Measurements from ENCODE around the gene MYO1C.

MYO1C gene

DNA sequence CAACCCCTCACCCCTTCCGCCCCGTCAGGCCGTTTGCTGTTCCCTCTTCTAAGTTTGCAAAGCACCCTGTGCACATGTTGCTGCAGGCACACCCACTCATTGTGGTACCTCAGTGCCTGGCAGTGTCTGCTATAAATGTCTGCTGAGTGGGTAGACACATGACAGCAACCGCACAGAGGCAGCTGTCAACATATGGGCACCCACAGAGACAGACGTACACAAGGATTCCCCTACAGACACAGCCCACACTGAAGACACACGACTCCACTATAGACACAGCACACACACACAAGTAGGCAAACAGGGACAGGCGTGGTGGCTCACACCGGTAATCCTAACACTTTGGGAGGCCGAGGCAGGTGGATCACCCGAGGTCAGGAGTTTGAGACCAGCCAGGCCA, 18.6 kb downstream of the MYO1C start:
- no peaks in the 10 kb centered on the region for H3K9me2 ChIP-seq (ENCODE audit: low read depth, low read length)
- H3K27ac ChIP-seq (ENCODE audit: low read depth, low read length, poor library complexity, severe bottlenecking), result no peak overlapping the region
- no peak for TF ChIP-seq EZH2 (IDR thresholded peaks at IDR 0.05; ENCODE audit: borderline replicate concordance, low read length)
- TF ChIP-seq, protein P1, sequence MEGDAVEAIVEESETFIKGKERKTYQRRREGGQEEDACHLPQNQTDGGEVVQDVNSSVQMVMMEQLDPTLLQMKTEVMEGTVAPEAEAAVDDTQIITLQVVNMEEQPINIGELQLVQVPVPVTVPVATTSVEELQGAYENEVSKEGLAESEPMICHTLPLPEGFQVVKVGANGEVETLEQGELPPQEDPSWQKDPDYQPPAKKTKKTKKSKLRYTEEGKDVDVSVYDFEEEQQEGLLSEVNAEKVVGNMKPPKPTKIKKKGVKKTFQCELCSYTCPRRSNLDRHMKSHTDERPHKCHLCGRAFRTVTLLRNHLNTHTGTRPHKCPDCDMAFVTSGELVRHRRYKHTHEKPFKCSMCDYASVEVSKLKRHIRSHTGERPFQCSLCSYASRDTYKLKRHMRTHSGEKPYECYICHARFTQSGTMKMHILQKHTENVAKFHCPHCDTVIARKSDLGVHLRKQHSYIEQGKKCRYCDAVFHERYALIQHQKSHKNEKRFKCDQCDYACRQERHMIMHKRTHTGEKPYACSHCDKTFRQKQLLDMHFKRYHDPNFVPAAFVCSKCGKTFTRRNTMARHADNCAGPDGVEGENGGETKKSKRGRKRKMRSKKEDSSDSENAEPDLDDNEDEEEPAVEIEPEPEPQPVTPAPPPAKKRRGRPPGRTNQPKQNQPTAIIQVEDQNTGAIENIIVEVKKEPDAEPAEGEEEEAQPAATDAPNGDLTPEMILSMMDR (IDR thresholded peaks at IDR 0.05; ENCODE audit: low read length), result no peak
- no peaks in the 10 kb centered on the region for H3F3A ChIP-seq (ENCODE audit: insufficient read depth, low read length)
- H3K4me3 ChIP-seq (ENCODE audit: low read depth, low read length, poor library complexity, severe bottlenecking), result no peak overlapping the region
- no peaks in the 10 kb centered on the region for H3K27me3 ChIP-seq (ENCODE audit: insufficient read depth, low read length)
- no peak overlapping the region for H3K9ac ChIP-seq (ENCODE audit: low read length)
- H3K36me3 ChIP-seq (ENCODE audit: insufficient read depth, low read length), result peaks cover 47% of the 10 kb centered on the region
- peaks cover 14% of the 10 kb centered on the region for H3K4me1 ChIP-seq (ENCODE audit: insufficient read depth, low read length, severe bottlenecking)
- no peak overlapping the region for H2AFZ ChIP-seq (ENCODE audit: low read length)
- H4K20me1 ChIP-seq (ENCODE audit: insufficient read depth, low read length), result no peaks in the 10 kb centered on the region
- no peaks in the 10 kb centered on the region for H3K79me2 ChIP-seq (ENCODE audit: insufficient read depth, low read length)
- H3K4me2 ChIP-seq (ENCODE audit: low read length), result no peak overlapping the region
- H3K9me3 ChIP-seq (ENCODE audit: low read length), result no peaks in the 10 kb centered on the region

DNA sequence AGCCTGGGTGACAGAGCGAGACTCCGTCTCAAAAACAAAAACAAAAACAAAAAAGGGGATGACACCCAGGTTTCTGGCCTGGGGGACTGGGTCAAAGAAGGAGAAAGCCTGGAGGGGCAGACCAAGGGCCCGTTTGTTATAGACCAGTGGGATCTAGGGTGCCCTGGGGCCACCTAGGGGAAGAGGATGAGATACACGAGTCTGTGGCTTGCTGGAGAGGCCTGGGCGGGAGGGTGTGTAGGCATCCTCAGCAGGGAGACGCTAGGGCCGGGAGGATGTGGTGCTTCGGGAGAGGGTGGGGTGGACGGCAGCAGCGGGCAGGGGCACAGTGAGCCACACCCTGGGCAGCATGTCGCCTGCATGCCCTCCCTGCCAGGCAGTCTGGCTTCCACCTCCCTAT, 19.3 kb downstream of the MYO1C start:
- Histone ChIP-seq H3K27ac (ENCODE audit: low read depth, low read length, poor library complexity, severe bottlenecking) (no peak overlapping the region), H3K27me3 (ENCODE audit: insufficient read depth, low read length) (no peaks in the 10 kb centered on the region), H2AFZ (ENCODE audit: low read length) (no peak overlapping the region), H3K9me2 (ENCODE audit: low read depth, low read length) (no peaks in the 10 kb centered on the region), H3K36me3 (ENCODE audit: insufficient read depth, low read length) (peaks cover 53% of the 10 kb centered on the region), H4K20me1 (ENCODE audit: insufficient read depth, low read length) (no peaks in the 10 kb centered on the region), H3F3A (ENCODE audit: insufficient read depth, low read length) (no peaks in the 10 kb centered on the region), H3K79me2 (ENCODE audit: insufficient read depth, low read length) (no peaks in the 10 kb centered on the region), H3K4me3 (ENCODE audit: low read depth, low read length, poor library complexity, severe bottlenecking) (no peak overlapping the region), H3K4me2 (ENCODE audit: low read length) (no peak overlapping the region), H3K4me1 (ENCODE audit: insufficient read depth, low read length, severe bottlenecking) (peaks cover 14% of the 10 kb centered on the region), H3K9me3 (ENCODE audit: low read length) (no peaks in the 10 kb centered on the region), H3K9ac (ENCODE audit: low read length) (no peak overlapping the region)
- TF ChIP-seq EZH2 (IDR thresholded peaks at IDR 0.05; ENCODE audit: borderline replicate concordance, low read length), result no peak
- TF ChIP-seq, protein P1 (IDR thresholded peaks at IDR 0.05; ENCODE audit: low read length), result no peak; the same call in 1 of the 2 replicates

DNA sequence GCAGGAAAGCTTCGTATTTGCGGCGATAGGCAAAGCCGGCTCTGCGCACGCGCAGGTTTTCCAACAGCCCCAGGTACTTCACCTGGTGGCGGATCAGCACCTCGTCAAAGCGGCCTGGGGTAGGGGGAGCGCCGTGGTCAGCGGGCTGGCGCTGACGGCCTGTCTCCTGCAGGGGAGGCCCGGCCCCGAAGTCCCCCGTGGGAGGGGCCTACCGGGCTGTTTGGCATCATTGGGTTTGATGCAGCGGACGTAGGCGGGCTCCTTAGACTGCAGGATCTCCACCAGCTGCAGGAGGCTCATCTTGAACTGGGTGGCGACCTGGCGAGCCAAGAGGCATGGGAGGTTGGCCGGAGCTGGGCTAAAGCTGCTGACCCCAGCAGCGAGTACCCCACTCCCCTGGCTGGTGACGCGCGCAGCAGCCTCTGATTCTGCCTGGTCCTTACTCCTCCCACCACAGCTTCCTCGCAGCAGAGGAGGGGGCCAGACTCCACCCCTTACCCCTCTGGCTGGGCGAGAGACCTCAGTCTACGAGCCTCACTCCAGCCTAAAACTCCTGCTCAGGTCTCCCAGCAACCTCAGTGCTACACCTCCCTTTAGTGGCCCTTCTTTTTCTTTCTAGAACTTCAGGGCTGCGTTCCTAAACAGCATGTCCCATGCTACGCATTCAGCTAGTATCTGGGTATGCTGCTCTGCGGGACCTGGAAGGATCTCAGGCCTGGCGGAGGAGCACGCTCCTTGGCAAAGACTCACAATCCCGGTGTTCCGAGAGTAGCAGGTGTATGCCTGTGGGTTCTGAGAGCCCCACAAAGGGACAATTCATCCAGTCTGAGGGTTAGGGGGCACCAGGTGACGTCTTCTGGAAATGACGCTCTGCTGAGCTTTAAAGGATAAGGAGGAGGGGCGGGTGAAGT, 20.3 kb downstream of the MYO1C start:
- no peaks in the 10 kb centered on the region for H3K27me3 ChIP-seq (ENCODE audit: insufficient read depth, low read length)

More for the DNA sequence above, 20.3 kb downstream of the MYO1C start:
- H3K9me3 ChIP-seq (ENCODE audit: low read length), result no peaks in the 10 kb centered on the region
- no peaks in the 10 kb centered on the region for H3K79me2 ChIP-seq (ENCODE audit: insufficient read depth, low read length)
- H3K4me2 ChIP-seq (ENCODE audit: low read length), result no peak overlapping the region
- H4K20me1 ChIP-seq (ENCODE audit: insufficient read depth, low read length), result no peaks in the 10 kb centered on the region
- H3K36me3 ChIP-seq (ENCODE audit: insufficient read depth, low read length), result peaks cover 48% of the 10 kb centered on the region
- TF ChIP-seq, protein P1 (IDR thresholded peaks at IDR 0.05; ENCODE audit: low read length), result no peak
- TF ChIP-seq EZH2 (IDR thresholded peaks at IDR 0.05; ENCODE audit: borderline replicate concordance, low read length), result no peak
- no peaks in the 10 kb centered on the region for H3F3A ChIP-seq (ENCODE audit: insufficient read depth, low read length)
- peaks cover 14% of the 10 kb centered on the region for H3K4me1 ChIP-seq (ENCODE audit: insufficient read depth, low read length, severe bottlenecking)
- H3K27ac ChIP-seq (ENCODE audit: low read depth, low read length, poor library complexity, severe bottlenecking), result no peak overlapping the region
- H3K4me3 ChIP-seq (ENCODE audit: low read depth, low read length, poor library complexity, severe bottlenecking), result no peak overlapping the region
- no peak overlapping the region for H2AFZ ChIP-seq (ENCODE audit: low read length)
- H3K9me2 ChIP-seq (ENCODE audit: low read depth, low read length), result no peaks in the 10 kb centered on the region
- no peak overlapping the region for H3K9ac ChIP-seq (ENCODE audit: low read length)
